K562 (cell line): ENCODE data around the gene ADGRB3. TPM values are rescaled to one million over a fixed set of nuclear protein-coding genes. Genes with fewer than 3 reads are reported as not detected.

Experiments
- BCLAF1 ChIP-seq, 2 experiments: fragments of 450-650 bp in 1 of 2; IDR thresholded peaks; 2 replicates each; pipeline ENCODE4 v1.6.1; 2011 to 2017; ENCODE audit warnings: low read depth in 2 of 2, antibody characterized with exemption in 1 of 2, borderline replicate concordance in 1 of 2, low read length in 1 of 2, mild to moderate bottlenecking in 1 of 2, mixed read lengths in 1 of 2; ENCODE audit not compliant: control insufficient read depth in 1 of 2
- CBFA2T2 ChIP-seq: fragments of 450-650 bp; conservative IDR thresholded peaks from 2 replicates; pipeline ENCODE4 v1.6.1; 2017; ENCODE audit warnings: mild to moderate bottlenecking
- CBFA2T3 ChIP-seq: fragments of 450-650 bp; IDR thresholded peaks from 2 replicates; pipeline ENCODE4 v1.6.1; 2017
- EP300 ChIP-seq: IDR thresholded peaks from 2 replicates; pipeline ENCODE4 v1.6.1; 2012; ENCODE audit warnings: low read length, improper control_type of control experiment
- MLX ChIP-seq, 2 experiments: fragments of 450-650 bp in 1 of 2; sonication (generic) in 1 of 2; formaldehyde crosslinking; conservative IDR thresholded peaks; 2 replicates each; pipeline versions ENCODE4 v1.4.0 to v1.8.1; 2020 to 2022; ENCODE audit warnings: mild to moderate bottlenecking in 1 of 2, missing genetic modification reagents in 1 of 2
- PRPF4 ChIP-seq: fragments of 200-400 bp; formaldehyde crosslinking; IDR thresholded peaks from one replicate; pipeline ENCODE4 v1.6.1; 2017; ENCODE audit warnings: low read length, low read depth, mild to moderate bottlenecking; ENCODE audit not compliant: insufficient read depth, poor library complexity, severe bottlenecking
- PTBP1 ChIP-seq: fragments of 200-400 bp; formaldehyde crosslinking; IDR thresholded peaks from 2 replicates; pipeline ENCODE4 v1.6.1; 2017; ENCODE audit warnings: low read depth, low read length
- RBM34 ChIP-seq: fragments of 200-400 bp; formaldehyde crosslinking; IDR thresholded peaks from 2 replicates; pipeline ENCODE4 v1.6.1; 2018; ENCODE audit warnings: low read length, borderline replicate concordance; ENCODE audit not compliant: insufficient read depth
- STAT5A ChIP-seq: IDR thresholded peaks from 2 replicates; pipeline ENCODE4 v1.6.1; 2012; ENCODE audit warnings: low read length, inconsistent platforms, borderline replicate concordance
- TAL1 ChIP-seq: fragments of 450-650 bp; IDR thresholded peaks from 2 replicates; pipeline ENCODE4 v1.6.1; 2016; ENCODE audit warnings: mild to moderate bottlenecking
- TBL1XR1 ChIP-seq, 2 experiments: IDR thresholded peaks; 2 replicates each; pipeline ENCODE4 v1.6.1; 2012; ENCODE audit warnings: improper control_type of control experiment in 2 of 2, low read length in 2 of 2, mild to moderate bottlenecking in 1 of 2
- TEAD4 ChIP-seq, 2 experiments: sonication (generic) in 1 of 2; formaldehyde crosslinking in 1 of 2; IDR thresholded peaks; 2 replicates each; pipeline versions ENCODE4 v1.6.1 to v1.8.0; 2012 to 2022; ENCODE audit warnings: borderline replicate concordance in 1 of 2, inconsistent platforms in 1 of 2, low read length in 1 of 2, mild to moderate bottlenecking in 1 of 2, missing genetic modification reagents in 1 of 2
- ZNF384 ChIP-seq: IDR thresholded peaks from 2 replicates; pipeline ENCODE4 v1.6.1; 2012; ENCODE audit warnings: low read depth, low read length, improper control_type of control experiment
- ZNF764 ChIP-seq: fragments of 250-450 bp; sonication (Bioruptor Pico); IDR thresholded peaks from 2 replicates; pipeline ENCODE4 v1.4.0; 2020; ENCODE audit warnings: low read depth, mild to moderate bottlenecking, moderate library complexity
- polyA plus RNA-seq, 8 experiments: library from polyadenylated mRNA; depleted of rRNA in 4 of 8; stranded (reverse) in 5 of 8; unstranded in 3 of 8; fragments of >200 nt; fragmentation: Nextera tagmentation in 2 of 8; fragmentation: Illumina TruSeq in 1 of 8; extraction: Ambion mirVana in 2 of 8; extraction: Trizol in 1 of 8; gene quantifications; 2 replicates each; pipeline versions ENCODE4 v1.2.1 to v1.2.3, GENCODE V29; 2011 to 2014; ENCODE audit warnings: inconsistent platforms in 1 of 8, missing spikeins in 1 of 8
- total RNA-seq, 7 experiments: library from RNA; depleted of rRNA in 6 of 7; stranded (reverse); fragments of >200 nt in 6 of 7; fragmentation: Illumina TruSeq in 2 of 7; extraction: Trizol in 2 of 7; gene quantifications; 2 replicates each; pipeline versions ENCODE4 v1.2.1 to v1.2.3, GENCODE V29; 2011 to 2021; ENCODE audit warnings: low replicate concordance in 1 of 7
- TF ChIP-seq, protein P1 (sequence below): IDR thresholded peaks from 2 replicates; pipeline ENCODE4 v1.6.1; 2014; ENCODE audit warnings: antibody characterized with exemption

The ADGRB3 gene
- total and polyA plus RNA-seq, 9 of the 15 experiments (the other 6 are each of a cell fraction or from before 2014, with no cell fraction given) = 0.90 to 7.8 (median 2.4) TPM

- TF ChIP-seq BCLAF1 (IDR thresholded peaks at IDR 0.05; ENCODE audit: borderline replicate concordance in 1 of 2, control insufficient read depth in 1 of 2, low read depth in 2 of 2, low read length in 1 of 2) (no peak), EP300 (peak; percentile 72), RBM34 (no peak), MLX (CRISPR knock-in tag; conservative IDR thresholded peaks at IDR 0.05) (no peak), CBFA2T3 (peak; percentile 83), PTBP1 (no peak), TAL1 (peak; percentile 79), TBL1XR1 (IDR thresholded peaks at IDR 0.05; ENCODE audit: low read length in 2 of 2) (0 out of 4 replicates have a peak, but pooled peaks of 1 of the 2 experiments have one; percentile 45), ZNF384 (0 out of 2 replicates have a peak, but pooled peaks have one; percentile 25), CBFA2T2 (peak; percentile 54), TEAD4 (IDR thresholded peaks at IDR 0.05; ENCODE audit: low read length) (peak; percentile 90), TEAD4 (CRISPR knock-in tag; IDR thresholded peaks at IDR 0.05; ENCODE audit: borderline replicate concordance) (no peak), STAT5A (peak; percentile 53; the same call in 1 of the 2 replicates), ZNF764 (no peak), PRPF4 (no peak)
- TF ChIP-seq, protein P1, sequence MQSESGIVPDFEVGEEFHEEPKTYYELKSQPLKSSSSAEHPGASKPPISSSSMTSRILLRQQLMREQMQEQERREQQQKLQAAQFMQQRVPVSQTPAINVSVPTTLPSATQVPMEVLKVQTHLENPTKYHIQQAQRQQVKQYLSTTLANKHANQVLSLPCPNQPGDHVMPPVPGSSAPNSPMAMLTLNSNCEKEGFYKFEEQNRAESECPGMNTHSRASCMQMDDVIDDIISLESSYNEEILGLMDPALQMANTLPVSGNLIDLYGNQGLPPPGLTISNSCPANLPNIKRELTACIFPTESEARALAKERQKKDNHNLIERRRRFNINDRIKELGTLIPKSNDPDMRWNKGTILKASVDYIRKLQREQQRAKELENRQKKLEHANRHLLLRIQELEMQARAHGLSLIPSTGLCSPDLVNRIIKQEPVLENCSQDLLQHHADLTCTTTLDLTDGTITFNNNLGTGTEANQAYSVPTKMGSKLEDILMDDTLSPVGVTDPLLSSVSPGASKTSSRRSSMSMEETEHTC = no peak
Observed at GRCh38 chr6:68716620-68717019, 81.5 kb downstream of the ADGRB3 start (continued).
